GM23248 (cell line): ENCODE results near the gene HAUS6.
"Not testable (repeated sequence)": the region's sequence is repeated elsewhere in the genome, so short reads cannot be mapped to it uniquely, and the experiment has no call there.

Experiments used
- EZH2 ChIP-seq: fragments of 200-600 bp; sonication (generic); IDR thresholded peaks from 2 replicates; pipeline ENCODE4 v1.6.1; 2018; ENCODE audit warnings: antibody characterized with exemption, mild to moderate bottlenecking; ENCODE audit not compliant: insufficient read depth, poor library complexity, severe bottlenecking
- EZH2phosphoT487 ChIP-seq: fragments of 200-600 bp; sonication (generic); IDR thresholded peaks from 2 replicates; pipeline ENCODE4 v1.6.1; 2018; ENCODE audit warnings: antibody characterized with exemption, moderate library complexity, mild to moderate bottlenecking, low read depth; ENCODE audit not compliant: insufficient read depth

DNA sequence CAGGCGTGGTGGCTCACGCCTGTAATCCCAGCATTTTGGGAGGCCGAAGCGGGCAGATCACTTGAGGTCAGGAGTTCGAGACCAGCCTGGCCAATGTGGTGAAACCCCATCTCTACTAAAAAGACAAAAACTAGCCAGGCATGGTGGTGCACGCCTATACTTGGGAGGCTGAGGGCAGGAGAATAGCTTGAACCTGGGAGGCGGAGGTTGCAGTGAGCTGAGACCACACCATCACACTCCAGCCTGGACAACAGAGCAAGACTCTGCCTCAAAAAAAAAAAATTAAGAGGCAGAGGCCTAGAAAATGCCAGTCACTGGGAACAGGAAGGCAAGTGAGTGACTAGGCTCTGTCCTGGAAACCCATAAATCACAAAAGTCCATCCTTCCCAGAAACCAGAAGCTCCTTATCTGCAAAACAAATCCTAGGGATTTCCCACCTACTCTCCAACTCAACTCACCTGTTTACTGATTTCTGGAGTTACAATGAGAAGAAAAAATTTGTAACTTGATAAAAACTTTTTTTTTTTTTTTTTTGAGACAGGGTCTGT lies 10.4 kb upstream of the HAUS6 start:
- TF ChIP-seq EZH2phosphoT487, EZH2: not testable (repeated sequence)
